Upper lobe of left lung (tissue), 6 donors: ENCODE measurements around the gene ACTN4. TPM values are rescaled to one million over a fixed set of nuclear protein-coding genes. Genes with fewer than 3 reads are reported as not detected.

Experiments used
- ATAC-seq, 2 donors: fragments of 200-7000 bp; cut with Tn5 transposase; one replicate each; pipeline ENCODE4 v1.9.1; 2022; ENCODE audit warnings: mild to moderate bottlenecking in 2 of 2, moderate library complexity in 2 of 2; ENCODE audit not compliant: low FRiP score in 2 of 2
- DNase-seq, 2 donors: peaks; one replicate each; pipeline ENCODE4 v3.0.0-alpha.2; 2019 to 2020
- H3K27ac ChIP-seq, 4 donors: fragments of 200-600 bp; sonication (generic); one replicate each; pipeline ENCODE4 v1.5.1; 2016 to 2019
- H3K27me3 ChIP-seq, 4 donors: fragments of 200-600 bp; sonication (generic); one replicate each; pipeline ENCODE4 v1.5.1; 2017 to 2019
- H3K36me3 ChIP-seq, 4 donors: fragments of 200-600 bp; sonication (generic); one replicate each; pipeline ENCODE4 v1.5.1; 2016 to 2019
- H3K4me1 ChIP-seq, 4 donors: fragments of 200-600 bp; sonication (generic); one replicate each; pipeline ENCODE4 v1.5.1; 2018 to 2019
- H3K4me3 ChIP-seq, 4 donors: fragments of 200-600 bp; sonication (generic); one replicate each; pipeline ENCODE4 v1.5.1; 2017 to 2019; ENCODE audit warnings: mild to moderate bottlenecking in 2 of 4, moderate library complexity in 1 of 4
- H3K9me3 ChIP-seq, 4 donors: fragments of 200-600 bp; sonication (generic); one replicate each; pipeline ENCODE4 v1.5.1; 2018 to 2019
- EP300 ChIP-seq, 4 donors: sonication (generic); formaldehyde crosslinking; IDR thresholded peaks; one replicate each; pipeline ENCODE4 v1.5.1; 2017; ENCODE audit warnings: antibody characterized with exemption in 4 of 4, control low read depth in 2 of 4
- POLR2A ChIP-seq, 4 donors: fragments of 450-650 bp; IDR thresholded peaks; one replicate each; pipeline ENCODE4 v1.5.1; 2016 to 2017; ENCODE audit warnings: antibody characterized with exemption in 4 of 4, mild to moderate bottlenecking in 2 of 4
- POLR2AphosphoS5 ChIP-seq, 2 donors: sonication (generic); formaldehyde crosslinking; IDR thresholded peaks; one replicate each; pipeline ENCODE4 v1.5.1; 2017; ENCODE audit warnings: antibody characterized with exemption in 2 of 2
- WGBS, 2 donors: methylation state at CpG; one replicate each; pipeline ENCODE4 v1.1.5; 2017 to 2018; 5-methylcytosine and 5-hydroxymethylcytosine counted together
- total RNA-seq, 6 donors: library from RNA; depleted of rRNA in 4 of 6; stranded (reverse); fragments of >200 nt in 4 of 6; gene quantifications; one replicate each; pipeline versions ENCODE4 v1.1.0 to v1.2.1, GENCODE V29; 2016 to 2021
- TF ChIP-seq, protein P1 (sequence below), 6 experiments: fragments of 450-650 bp in 4 of 6; fragments of 200-600 bp in 2 of 6; sonication (generic) in 2 of 6; IDR thresholded peaks; one replicate each; pipeline ENCODE4 v1.5.1; 2016 to 2019; ENCODE audit warnings: antibody characterized with exemption in 6 of 6
- donor health status: DM: no; HTN: no; CAD: no; lungs with moderate emphysema.
- donor health status: DM: no; HTN: yes; CAD: no; lungs with severe emphysema.

ACTN4 gene
- total RNA-seq, 6 donors from 2014 or later = 162 to 636 (median 512) TPM

DNA sequence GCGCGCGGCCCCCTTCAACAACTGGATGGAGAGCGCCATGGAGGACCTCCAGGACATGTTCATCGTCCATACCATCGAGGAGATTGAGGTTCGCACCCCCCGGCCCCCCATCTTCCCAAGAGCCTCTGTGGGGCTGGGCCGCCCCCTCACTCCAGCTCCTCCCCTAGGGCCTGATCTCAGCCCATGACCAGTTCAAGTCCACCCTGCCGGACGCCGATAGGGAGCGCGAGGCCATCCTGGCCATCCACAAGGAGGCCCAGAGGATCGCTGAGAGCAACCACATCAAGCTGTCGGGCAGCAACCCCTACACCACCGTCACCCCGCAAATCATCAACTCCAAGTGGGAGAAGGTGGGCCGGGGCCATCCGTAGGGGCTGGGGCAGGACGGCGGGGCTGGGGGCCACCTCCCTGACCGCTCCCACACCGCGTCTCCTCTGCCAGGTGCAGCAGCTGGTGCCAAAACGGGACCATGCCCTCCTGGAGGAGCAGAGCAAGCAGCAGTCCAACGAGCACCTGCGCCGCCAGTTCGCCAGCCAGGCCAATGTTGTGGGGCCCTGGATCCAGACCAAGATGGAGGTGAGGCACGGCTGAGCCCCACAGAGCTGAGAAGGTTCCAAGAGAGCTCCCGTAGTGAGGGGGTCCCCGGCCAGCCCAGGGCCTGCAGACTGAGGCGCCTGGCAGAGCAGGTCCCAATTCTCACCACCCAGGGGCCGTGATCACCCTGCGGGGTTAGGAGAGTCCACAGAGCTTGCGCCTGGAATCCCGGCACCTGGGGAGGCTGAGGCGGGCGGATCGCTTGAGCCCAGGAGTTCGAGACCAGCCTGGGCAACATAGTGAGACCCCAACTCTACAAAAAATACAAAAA, 76.8 kb downstream of the ACTN4 start:
- H3K27ac ChIP-seq = peak overlapping the region in 1 of 4 donors; percentile 72
- peaks cover 62 to 100% (median 96%) of the 10 kb centered on the region in 4 donors for H3K36me3 ChIP-seq

DNA sequence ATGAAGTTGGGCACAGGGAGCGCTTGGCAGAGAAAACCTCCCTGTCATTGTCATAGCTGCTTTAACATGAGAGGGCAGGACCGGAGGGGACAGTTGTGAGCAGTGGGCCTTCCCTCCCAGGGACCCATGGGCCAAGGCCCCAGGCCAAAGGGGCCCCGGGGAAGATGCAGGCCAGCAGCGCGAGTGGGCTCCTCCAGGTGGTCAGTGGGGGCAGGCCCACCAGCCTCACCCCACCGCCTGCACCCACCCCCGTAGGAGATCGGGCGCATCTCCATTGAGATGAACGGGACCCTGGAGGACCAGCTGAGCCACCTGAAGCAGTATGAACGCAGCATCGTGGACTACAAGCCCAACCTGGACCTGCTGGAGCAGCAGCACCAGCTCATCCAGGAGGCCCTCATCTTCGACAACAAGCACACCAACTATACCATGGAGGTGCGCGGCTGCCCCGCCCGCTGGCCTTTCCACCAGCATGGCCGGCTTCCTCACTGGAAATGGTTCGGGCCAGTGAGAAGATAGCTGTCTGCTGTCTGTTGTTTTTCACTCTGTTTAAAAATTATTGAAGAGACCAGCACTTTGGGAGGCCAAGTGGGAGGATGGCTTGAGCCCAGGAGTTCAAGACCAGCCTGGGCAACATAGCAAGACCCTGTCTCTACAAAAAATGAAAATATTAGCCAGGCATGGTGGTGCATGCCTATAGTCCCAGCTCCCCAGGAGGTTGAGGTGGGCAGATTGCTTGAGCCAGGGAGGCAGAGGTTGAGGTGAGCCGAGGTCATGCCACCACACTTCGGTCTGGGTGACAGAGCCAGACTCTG, 78.2 kb downstream of the ACTN4 start:
- no peak for ATAC-seq
- 94 to 96% methylated on average over 12 to 20 of the region's 21 CpGs for WGBS, 2 donors
- H3K4me3 ChIP-seq = no peak overlapping the region
- peaks cover 0 to 45% (median 22%) of the 10 kb centered on the region in 4 donors for H3K4me1 ChIP-seq
- no peaks in the 10 kb centered on the region for H3K27me3 ChIP-seq
- TF ChIP-seq EP300 (IDR thresholded peaks at IDR 0.05) (no peak), POLR2A (IDR thresholded peaks at IDR 0.05) (no peak), POLR2AphosphoS5 (IDR thresholded peaks at IDR 0.05) (no peak)
- TF ChIP-seq, protein P1, sequence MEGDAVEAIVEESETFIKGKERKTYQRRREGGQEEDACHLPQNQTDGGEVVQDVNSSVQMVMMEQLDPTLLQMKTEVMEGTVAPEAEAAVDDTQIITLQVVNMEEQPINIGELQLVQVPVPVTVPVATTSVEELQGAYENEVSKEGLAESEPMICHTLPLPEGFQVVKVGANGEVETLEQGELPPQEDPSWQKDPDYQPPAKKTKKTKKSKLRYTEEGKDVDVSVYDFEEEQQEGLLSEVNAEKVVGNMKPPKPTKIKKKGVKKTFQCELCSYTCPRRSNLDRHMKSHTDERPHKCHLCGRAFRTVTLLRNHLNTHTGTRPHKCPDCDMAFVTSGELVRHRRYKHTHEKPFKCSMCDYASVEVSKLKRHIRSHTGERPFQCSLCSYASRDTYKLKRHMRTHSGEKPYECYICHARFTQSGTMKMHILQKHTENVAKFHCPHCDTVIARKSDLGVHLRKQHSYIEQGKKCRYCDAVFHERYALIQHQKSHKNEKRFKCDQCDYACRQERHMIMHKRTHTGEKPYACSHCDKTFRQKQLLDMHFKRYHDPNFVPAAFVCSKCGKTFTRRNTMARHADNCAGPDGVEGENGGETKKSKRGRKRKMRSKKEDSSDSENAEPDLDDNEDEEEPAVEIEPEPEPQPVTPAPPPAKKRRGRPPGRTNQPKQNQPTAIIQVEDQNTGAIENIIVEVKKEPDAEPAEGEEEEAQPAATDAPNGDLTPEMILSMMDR (IDR thresholded peaks at IDR 0.05) = no peak
- peaks cover 62 to 100% (median 94%) of the 10 kb centered on the region in 4 donors for H3K36me3 ChIP-seq
- peak overlapping the region in 1 of 4 donors; percentile 83 for H3K27ac ChIP-seq
- peak in 1 of 2 donors; percentile 79 for DNase-seq
- no peaks in the 10 kb centered on the region for H3K9me3 ChIP-seq

More for the DNA sequence above, 76.8 kb downstream of the ACTN4 start:
- ATAC-seq (no peak), DNase-seq (peak in 1 of 2 donors; percentile 75)
- TF ChIP-seq POLR2AphosphoS5 (IDR thresholded peaks at IDR 0.05) = no peak
- no peak for TF ChIP-seq POLR2A (IDR thresholded peaks at IDR 0.05)
- TF ChIP-seq EP300 (IDR thresholded peaks at IDR 0.05) = no peak
- TF ChIP-seq, protein P1 (IDR thresholded peaks at IDR 0.05) = no peak
- H3K4me3 ChIP-seq = no peak overlapping the region
- H3K9me3 ChIP-seq = no peaks in the 10 kb centered on the region
- WGBS, 2 donors = 98% methylated on average over 22 to 42 of the region's 42 CpGs
- H3K4me1 ChIP-seq = peaks cover 7 to 54% (median 34%) of the 10 kb centered on the region in 4 donors
- H3K27me3 ChIP-seq = no peaks in the 10 kb centered on the region

DNA sequence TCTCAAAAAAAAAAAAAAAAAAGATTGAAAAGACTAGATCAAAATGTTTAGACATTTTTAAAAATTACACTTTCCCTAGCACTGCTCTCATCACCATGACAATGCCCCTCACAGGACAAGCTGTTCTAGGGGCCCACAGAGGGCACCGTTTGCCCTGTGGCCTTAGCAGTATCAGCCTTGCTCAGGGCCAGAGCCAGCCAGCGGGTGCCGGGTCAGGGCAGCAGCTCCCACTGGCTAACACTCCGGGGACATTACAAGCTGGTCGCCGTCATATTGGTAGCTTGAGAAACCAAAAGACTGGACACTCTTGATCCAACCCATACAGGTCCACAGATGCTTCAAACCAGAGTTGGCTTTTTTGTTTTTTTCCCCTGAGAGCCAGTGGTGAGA, 78.8 kb downstream of the ACTN4 start:
- H3K27me3 ChIP-seq = no peaks in the 10 kb centered on the region
- no peaks in the 10 kb centered on the region for H3K9me3 ChIP-seq
- 89 to 90% methylated on average over 6 of the region's 6 CpGs for WGBS, 2 donors
- H3K36me3 ChIP-seq = peaks cover 60 to 100% (median 94%) of the 10 kb centered on the region in 4 donors
- H3K4me3 ChIP-seq = no peak overlapping the region
- peaks cover 5 to 45% (median 23%) of the 10 kb centered on the region in 4 donors for H3K4me1 ChIP-seq
- ATAC-seq = no peak
- TF ChIP-seq EP300 (IDR thresholded peaks at IDR 0.05) = no peak
- TF ChIP-seq, protein P1 (IDR thresholded peaks at IDR 0.05) = no peak
- TF ChIP-seq POLR2AphosphoS5 (IDR thresholded peaks at IDR 0.05) = no peak
- TF ChIP-seq POLR2A (IDR thresholded peaks at IDR 0.05) = no peak
- no peak for DNase-seq
- peak overlapping the region in 3 of 4 donors; percentile 62 to 83 (median 65) for H3K27ac ChIP-seq

DNA sequence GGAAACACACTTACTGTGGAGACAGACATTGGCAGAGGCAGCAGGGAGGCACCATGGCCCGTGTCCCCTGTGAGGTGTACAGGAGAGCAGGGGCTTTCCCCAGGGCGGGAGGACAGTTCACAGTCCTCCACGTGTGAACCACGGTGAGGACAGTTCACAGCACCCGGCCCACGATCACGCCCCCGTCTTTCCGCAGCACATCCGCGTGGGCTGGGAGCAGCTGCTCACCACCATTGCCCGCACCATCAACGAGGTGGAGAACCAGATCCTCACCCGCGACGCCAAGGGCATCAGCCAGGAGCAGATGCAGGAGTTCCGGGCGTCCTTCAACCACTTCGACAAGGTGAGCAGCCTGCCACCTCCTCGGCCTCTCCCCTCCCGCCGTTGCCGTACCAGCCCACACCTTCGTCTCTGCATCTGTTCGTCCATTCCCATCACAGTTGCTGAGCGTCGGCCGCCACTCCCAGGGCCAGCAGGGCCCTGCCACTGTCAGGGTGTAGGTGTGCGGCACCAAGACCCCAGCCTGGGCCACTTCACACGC, 79.4 kb downstream of the ACTN4 start:
- 85 to 97% methylated on average over 11 to 30 of the region's 30 CpGs for WGBS, 2 donors
- ATAC-seq = no peak
- Histone ChIP-seq H3K27me3 (no peaks in the 10 kb centered on the region), H3K9me3 (no peaks in the 10 kb centered on the region), H3K4me1 (peaks cover 10 to 45% (median 26%) of the 10 kb centered on the region in 4 donors), H3K4me3 (no peak overlapping the region), H3K27ac (peak overlapping the region in 3 of 4 donors; percentile 65 to 83 (median 68)), H3K36me3 (peaks cover 55 to 100% (median 91%) of the 10 kb centered on the region in 4 donors)
- TF ChIP-seq EP300 (IDR thresholded peaks at IDR 0.05) = no peak
- TF ChIP-seq POLR2AphosphoS5 (IDR thresholded peaks at IDR 0.05) = peak in 1 of 2 donors; percentile 12
- peak in 1 of 2 donors; percentile 75 for DNase-seq
